Skin epidermis (tissue), 12 donors: Measurements from ENCODE around the gene CGNL1.

Experiments
- H3K27ac ChIP-seq, 21 experiments: fragments of 200-600 bp; sonication (generic) in 11 of 21; one replicate each; pipeline ENCODE4 v1.5.0; 2020; ENCODE audit warnings: mild to moderate bottlenecking in 3 of 21, inconsistent platforms in 2 of 21, moderate library complexity in 2 of 21
- H3K4me3 ChIP-seq, 7 experiments: fragments of 200-600 bp; sonication (generic) in 2 of 7; one replicate each; pipeline ENCODE4 v1.5.0; 2020; ENCODE audit warnings: inconsistent platforms in 2 of 7, mild to moderate bottlenecking in 2 of 7, moderate library complexity in 1 of 7

The CGNL1 gene

GRCh38 chr15:57479005-57479404 is 102.7 kb downstream of the CGNL1 start:
- no peak overlapping the region for H3K27ac ChIP-seq
- no peak overlapping the region for H3K4me3 ChIP-seq

GRCh38 chr15:57481038-57481705 is 104.9 kb downstream of the CGNL1 start:
- Histone ChIP-seq H3K27ac (no peak overlapping the region), H3K4me3 (no peak overlapping the region)

- no peak overlapping the region for H3K4me3 ChIP-seq
- peak overlapping the region in 2 of 21 experiments; percentile 3 to 26 for H3K27ac ChIP-seq
These were observed 109.6 kb downstream of the CGNL1 start for GRCh38 chr15:57485869-57486268.

- no peak overlapping the region for H3K27ac ChIP-seq
These were observed 110.5 kb downstream of the CGNL1 start for GRCh38 chr15:57486833-57487232.

GRCh38 chr15:57489122-57489521 is 112.8 kb downstream of the CGNL1 start:
- no peak overlapping the region for H3K27ac ChIP-seq
- H3K4me3 ChIP-seq = no peak overlapping the region

More at GRCh38 chr15:57486833-57487232, 110.5 kb downstream of the CGNL1 start:
- no peak overlapping the region for H3K4me3 ChIP-seq

- H3K4me3 ChIP-seq = no peak overlapping the region
- H3K27ac ChIP-seq = no peak overlapping the region
These were observed 117.0 kb downstream of the CGNL1 start for GRCh38 chr15:57493351-57493750.

GRCh38 chr15:57494581-57494980 is 118.3 kb downstream of the CGNL1 start:
- no peak overlapping the region for H3K27ac ChIP-seq
- H3K4me3 ChIP-seq = no peak overlapping the region

GRCh38 chr15:57495041-57495440 is 118.7 kb downstream of the CGNL1 start:
- Histone ChIP-seq H3K27ac (peak overlapping the region in 6 of 21 experiments; percentile 2 to 39 (median 14)), H3K4me3 (no peak overlapping the region)

GRCh38 chr15:57495554-57496165 is 119.4 kb downstream of the CGNL1 start:
- no peak overlapping the region for H3K4me3 ChIP-seq
- peak overlapping the region in 4 of 21 experiments; percentile 2 to 39 (median 29) for H3K27ac ChIP-seq

- H3K27ac ChIP-seq = peak overlapping the region in 2 of 21 experiments; percentile 7 to 38
- no peak overlapping the region for H3K4me3 ChIP-seq
These were observed 120.3 kb downstream of the CGNL1 start for GRCh38 chr15:57496594-57496945.

GRCh38 chr15:57496946-57497869 is 120.9 kb downstream of the CGNL1 start:
- Histone ChIP-seq H3K4me3 (no peak overlapping the region), H3K27ac (peak overlapping the region in 3 of 21 experiments; percentile 24 to 38 (median 31))

GRCh38 chr15:57500256-57500655 is 124.0 kb downstream of the CGNL1 start:
- Histone ChIP-seq H3K4me3 (no peak overlapping the region), H3K27ac (no peak overlapping the region)

- Histone ChIP-seq H3K4me3 (no peak overlapping the region), H3K27ac (peak overlapping the region in 4 of 21 experiments; percentile 4 to 47 (median 32))
These were observed 124.8 kb downstream of the CGNL1 start for GRCh38 chr15:57500979-57501576.

GRCh38 chr15:57502116-57502515 is 125.8 kb downstream of the CGNL1 start:
- no peak overlapping the region for H3K4me3 ChIP-seq
- H3K27ac ChIP-seq = peak overlapping the region in 2 of 21 experiments; percentile 5 to 17

- no peak overlapping the region for H3K4me3 ChIP-seq
- H3K27ac ChIP-seq = peak overlapping the region in 6 of 21 experiments; percentile 4 to 54 (median 20)
These were observed 126.9 kb downstream of the CGNL1 start for GRCh38 chr15:57503051-57503702.

- Histone ChIP-seq H3K4me3 (no peak overlapping the region), H3K27ac (peak overlapping the region in 15 of 21 experiments; percentile 2 to 91 (median 66))
These were observed 127.8 kb downstream of the CGNL1 start for GRCh38 chr15:57503911-57504598.

- H3K27ac ChIP-seq = peak overlapping the region in 17 of 21 experiments; percentile 2 to 91 (median 66)
These were observed 128.3 kb downstream of the CGNL1 start for GRCh38 chr15:57504599-57504940.

GRCh38 chr15:57505056-57505715 is 128.9 kb downstream of the CGNL1 start:
- Histone ChIP-seq H3K27ac (peak overlapping the region in 19 of 21 experiments; percentile 14 to 91 (median 67)), H3K4me3 (no peak overlapping the region)

More at GRCh38 chr15:57504599-57504940, 128.3 kb downstream of the CGNL1 start:
- no peak overlapping the region for H3K4me3 ChIP-seq
